Left lung (tissue), 10 donors: ENCODE results near the gene IPPK. TPM values are rescaled to one million over a fixed set of nuclear protein-coding genes. Genes with fewer than 3 reads are reported as not detected.

ENCODE experiments used
- ATAC-seq: fragments of 200-7000 bp; cut with Tn5 transposase; one replicate; pipeline ENCODE4 v1.9.1; 2020; ENCODE audit warnings: moderate library complexity
- DNase-seq, 4 donors: peaks; one replicate each; pipeline ENCODE4 v3.0.0-alpha.2; 2013 to 2020
- H3K27ac ChIP-seq, 2 donors: fragments of 200-600 bp; sonication (generic) in 1 of 2; one replicate each; pipeline versions ENCODE4 v1.5.0 to v1.8.0; 2020 to 2021
- H3K27me3 ChIP-seq, 2 donors: fragments of 200-600 bp; sonication (generic) in 1 of 2; one replicate each; pipeline versions ENCODE4 v1.5.0 to v1.8.0; 2020 to 2021
- H3K36me3 ChIP-seq, 2 donors: fragments of 200-600 bp; sonication (generic) in 1 of 2; one replicate each; pipeline versions ENCODE4 v1.5.0 to v1.8.0; 2020 to 2021
- H3K4me1 ChIP-seq, 2 donors: fragments of 200-600 bp; one replicate each; pipeline ENCODE4 v1.8.0; 2021
- H3K4me3 ChIP-seq, 2 donors: fragments of 200-600 bp; sonication (generic) in 1 of 2; one replicate each; pipeline versions ENCODE4 v1.5.0 to v1.8.0; 2020 to 2021; ENCODE audit warnings: mild to moderate bottlenecking in 1 of 2
- H3K9me3 ChIP-seq, 2 donors: fragments of 200-600 bp; sonication (generic) in 1 of 2; one replicate each; pipeline versions ENCODE4 v1.5.0 to v1.8.0; 2020 to 2021
- CTCF ChIP-seq, 2 donors: fragments of 200-600 bp; sonication (generic) in 1 of 2; IDR thresholded peaks; one replicate each; pipeline versions ENCODE4 v1.5.0 to v1.8.0; 2021; ENCODE audit warnings: antibody characterized with exemption in 2 of 2
- intact Hi-C, 2 donors: fragments of 100-400 bp; cut with DNase I; formaldehyde crosslinking; loops; one replicate each; pipeline versions ENCODE4 v1.11.2 to v1.14.2; 2022
- polyA plus RNA-seq, 6 donors: library from polyadenylated mRNA; unstranded; fragments of 120-200 nt; gene quantifications; one replicate each; pipeline ENCODE4 v1.2.1, GENCODE V29; 2013; ENCODE audit not compliant: insufficient read length in 6 of 6
- total RNA-seq, 2 donors: library from RNA; stranded (reverse); fragmentation: NEBNext Ultra II Directional; extraction: Animal tissue kit (Norgen Biotek cat#: 25700); gene quantifications; one replicate each; pipeline ENCODE4 v1.2.1, GENCODE V29; 2021
- donor health status: DM: no; HTN: yes; CAD: no.
- donor health status: DM: no; HTN: no; CAD: no.

Gene IPPK
- total and polyA plus RNA-seq, 8 donors, result 6.5 to 10.8 (median 8.7) TPM

- Histone ChIP-seq H3K4me3 (peak overlapping the region; percentile 94 to 98), H3K27me3 (no peaks in the 10 kb centered on the region), H3K36me3 (peaks cover 0 to 15% of the 10 kb centered on the region in 2 donors), H3K9me3 (no peaks in the 10 kb centered on the region), H3K4me1 (peaks cover 5 to 34% of the 10 kb centered on the region in 2 donors), H3K27ac (peak overlapping the region; percentile 69 to 95)
- ATAC-seq (peak; percentile 32), DNase-seq (peak in 1 of 4 donors; percentile 18)
- TF ChIP-seq CTCF (IDR thresholded peaks at IDR 0.05), result no peak
- intact Hi-C loops, result no loop called here
These were observed 995 bp downstream of the IPPK start for GRCh38 chr9:92668746-92669526.

GRCh38 chr9:92666912-92667532 is 2.9 kb downstream of the IPPK start:
- peaks cover 5 to 34% of the 10 kb centered on the region in 2 donors for H3K4me1 ChIP-seq
- no peak overlapping the region for H3K27ac ChIP-seq
- intact Hi-C loops, result no loop called here
- DNase-seq (no peak), ATAC-seq (no peak)
- no peak for TF ChIP-seq CTCF (IDR thresholded peaks at IDR 0.05)
- H3K4me3 ChIP-seq, result no peak overlapping the region
- H3K9me3 ChIP-seq, result no peaks in the 10 kb centered on the region
- H3K36me3 ChIP-seq, result peaks cover 0 to 19% of the 10 kb centered on the region in 2 donors
- no peaks in the 10 kb centered on the region for H3K27me3 ChIP-seq

- ATAC-seq, result no peak
- no peak for TF ChIP-seq CTCF (IDR thresholded peaks at IDR 0.05)
These were observed 3.7 kb downstream of the IPPK start for GRCh38 chr9:92666236-92666635.

GRCh38 chr9:92665836-92666235 is 4.1 kb downstream of the IPPK start:
- H3K27me3 ChIP-seq, result no peaks in the 10 kb centered on the region
- H3K9me3 ChIP-seq, result no peaks in the 10 kb centered on the region
- ATAC-seq (no peak), DNase-seq (no peak)
- no peak overlapping the region for H3K4me3 ChIP-seq
- peaks cover 0 to 24% of the 10 kb centered on the region in 2 donors for H3K36me3 ChIP-seq
- H3K27ac ChIP-seq, result no peak overlapping the region
- intact Hi-C loops, result no loop called here
- H3K4me1 ChIP-seq, result peaks cover 0 to 30% of the 10 kb centered on the region in 2 donors
- TF ChIP-seq CTCF (IDR thresholded peaks at IDR 0.05), result no peak

More at GRCh38 chr9:92666236-92666635, 3.7 kb downstream of the IPPK start:
- peak in 1 of 4 donors; percentile 24 for DNase-seq
- Histone ChIP-seq H3K36me3 (peaks cover 0 to 24% of the 10 kb centered on the region in 2 donors), H3K4me3 (no peak overlapping the region), H3K27me3 (no peaks in the 10 kb centered on the region), H3K27ac (no peak overlapping the region), H3K4me1 (peaks cover under 1 to 30% of the 10 kb centered on the region in 2 donors), H3K9me3 (no peaks in the 10 kb centered on the region)
- intact Hi-C loops, result no loop called here
